ENCODE measurements around the gene STARD3. TPM values are rescaled to one million over a fixed set of nuclear protein-coding genes. Genes with fewer than 3 reads are reported as not detected.

The STARD3 gene
- total RNA-seq, 1 donor from 2014 or later = 87.6 TPM

- TF ChIP-seq CTCF (IDR thresholded peaks at IDR 0.05) = no peak
- peaks cover 7 to 13% of the 10 kb centered on the region in 2 donors for H3K4me1 ChIP-seq
- H3K27ac ChIP-seq = no peak overlapping the region
- H3K9me3 ChIP-seq = no peaks in the 10 kb centered on the region
- no peak for DNase-seq (ENCODE audit: low spot score in 2 of 2)
- H3K4me3 ChIP-seq = peak overlapping the region; percentile 22 to 38
- intact Hi-C loops (cut with DNase I) = no loop called here
- H3K27me3 ChIP-seq = peaks cover 13% of the 10 kb centered on the region
- no peaks in the 10 kb centered on the region for H3K36me3 ChIP-seq
Observed at GRCh38 chr17:39627047-39627711, 9.8 kb upstream of the STARD3 start.

- intact Hi-C loops (cut with DNase I) = no loop called here
- H3K27me3 ChIP-seq = peaks cover 13% of the 10 kb centered on the region
- TF ChIP-seq CTCF (IDR thresholded peaks at IDR 0.05) = no peak
- DNase-seq (ENCODE audit: low spot score in 2 of 2) = no peak
- H3K27ac ChIP-seq = no peak overlapping the region
- H3K4me3 ChIP-seq = no peak overlapping the region
- no peaks in the 10 kb centered on the region for H3K9me3 ChIP-seq
- H3K4me1 ChIP-seq = peaks cover 7 to 13% of the 10 kb centered on the region in 2 donors
- H3K36me3 ChIP-seq = no peaks in the 10 kb centered on the region
Observed at GRCh38 chr17:39627712-39628516, 9.0 kb upstream of the STARD3 start.

- intact Hi-C loops (cut with DNase I) = no loop called here
- H3K4me1 ChIP-seq = peaks cover 7 to 11% of the 10 kb centered on the region in 2 donors
- H3K9me3 ChIP-seq = no peaks in the 10 kb centered on the region
- H3K27ac ChIP-seq = no peak overlapping the region
- DNase-seq (ENCODE audit: low spot score in 2 of 2) = no peak
- no peak for TF ChIP-seq CTCF (IDR thresholded peaks at IDR 0.05)
- no peak overlapping the region for H3K4me3 ChIP-seq
- peaks cover 13% of the 10 kb centered on the region for H3K27me3 ChIP-seq
- no peaks in the 10 kb centered on the region for H3K36me3 ChIP-seq
Observed at GRCh38 chr17:39628655-39629493, 8.1 kb upstream of the STARD3 start.

GRCh38 chr17:39629494-39629880 lies 7.5 kb upstream of the STARD3 start:
- Histone ChIP-seq H3K4me1 (peaks cover 7 to 11% of the 10 kb centered on the region in 2 donors), H3K36me3 (no peaks in the 10 kb centered on the region), H3K27ac (no peak overlapping the region), H3K4me3 (no peak overlapping the region), H3K9me3 (no peaks in the 10 kb centered on the region), H3K27me3 (peaks cover 13% of the 10 kb centered on the region)
- DNase-seq (ENCODE audit: low spot score in 2 of 2) = no peak
- intact Hi-C loops (cut with DNase I) = no loop called here
- no peak for TF ChIP-seq CTCF (IDR thresholded peaks at IDR 0.05)

- no peaks in the 10 kb centered on the region for H3K36me3 ChIP-seq
- H3K4me3 ChIP-seq = no peak overlapping the region
- H3K27me3 ChIP-seq = peaks cover 13% of the 10 kb centered on the region
- TF ChIP-seq CTCF (IDR thresholded peaks at IDR 0.05) = no peak
- peaks cover 7 to 11% of the 10 kb centered on the region in 2 donors for H3K4me1 ChIP-seq
- no peak overlapping the region for H3K27ac ChIP-seq
- intact Hi-C loops (cut with DNase I) = no loop called here
- DNase-seq (ENCODE audit: low spot score in 2 of 2) = no peak
- no peaks in the 10 kb centered on the region for H3K9me3 ChIP-seq
Observed at GRCh38 chr17:39629898-39630297, 7.0 kb upstream of the STARD3 start.

Measured in ascending aorta (tissue), 2 donors.